COLO829 (cell line): ENCODE data around the gene ANXA4.
A peak's percentile ranks its signal among the peaks of the same experiment; 100 is the strongest.
"Not testable (repeated sequence)": the region's sequence is repeated elsewhere in the genome, so short reads cannot be mapped to it uniquely, and the experiment has no call there.

ENCODE experiments used
- DNase-seq: peaks from one replicate; pipeline ENCODE4 v3.0.0; 2012; ENCODE audit warnings: low spot score

Gene ANXA4

DNA sequence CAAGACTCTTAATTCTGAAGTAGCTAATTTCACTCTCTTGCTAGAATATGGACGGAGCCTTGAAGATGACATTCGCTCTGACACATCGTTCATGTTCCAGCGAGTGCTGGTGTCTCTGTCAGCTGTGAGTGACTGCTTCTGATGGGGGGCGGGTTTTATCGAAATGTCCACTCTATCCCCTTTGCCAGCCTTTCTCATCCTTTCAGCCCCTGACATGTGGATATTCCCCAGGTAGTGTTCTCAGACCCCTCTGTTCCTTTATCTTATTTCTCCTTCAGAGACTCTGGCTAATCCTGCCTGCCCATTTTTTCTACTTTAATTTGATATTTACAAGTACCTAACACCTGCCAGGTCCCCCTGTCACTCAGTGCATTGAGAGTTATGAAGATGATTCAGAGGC, 68.6 kb downstream of the ANXA4 start:
- no peak for DNase-seq

DNA sequence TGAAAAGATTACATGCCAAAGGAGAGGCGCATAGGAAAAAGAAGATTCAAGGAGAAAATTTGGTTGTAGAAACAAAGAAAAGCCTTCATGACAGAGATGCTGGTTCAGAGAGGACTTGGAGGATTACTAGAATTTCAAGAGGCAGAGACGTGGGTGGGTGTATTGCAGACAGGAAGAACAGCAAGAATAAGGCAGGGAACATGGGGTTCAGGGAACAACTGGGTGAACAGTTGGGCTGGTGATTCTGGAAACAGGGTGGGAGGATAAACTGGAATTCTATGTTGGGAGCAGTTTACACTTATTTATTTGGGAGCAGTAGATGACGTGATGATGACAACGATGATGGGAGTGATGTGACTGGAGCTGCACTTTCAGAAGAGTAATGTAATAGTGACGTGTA, 69.1 kb downstream of the ANXA4 start:
- DNase-seq, result no peak

DNA sequence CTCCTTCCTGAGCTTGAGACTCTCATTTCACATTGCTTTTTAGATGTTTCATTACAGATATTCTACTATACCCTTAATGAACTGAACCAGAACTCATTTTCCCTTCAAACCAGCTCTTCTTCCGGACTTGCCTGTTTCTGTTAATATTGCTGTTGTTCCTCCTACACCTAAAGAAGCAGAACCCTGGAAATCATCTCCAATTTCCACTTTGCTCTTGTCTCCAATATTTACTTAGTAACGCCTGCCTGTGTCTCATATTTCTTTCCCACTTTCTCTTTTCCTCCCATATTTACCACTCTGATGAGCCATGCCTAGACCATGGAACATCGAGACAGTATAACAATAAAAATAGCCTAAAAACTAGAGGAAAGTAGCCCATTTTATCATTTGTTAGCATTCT, 69.7 kb downstream of the ANXA4 start:
- no peak for DNase-seq

DNA sequence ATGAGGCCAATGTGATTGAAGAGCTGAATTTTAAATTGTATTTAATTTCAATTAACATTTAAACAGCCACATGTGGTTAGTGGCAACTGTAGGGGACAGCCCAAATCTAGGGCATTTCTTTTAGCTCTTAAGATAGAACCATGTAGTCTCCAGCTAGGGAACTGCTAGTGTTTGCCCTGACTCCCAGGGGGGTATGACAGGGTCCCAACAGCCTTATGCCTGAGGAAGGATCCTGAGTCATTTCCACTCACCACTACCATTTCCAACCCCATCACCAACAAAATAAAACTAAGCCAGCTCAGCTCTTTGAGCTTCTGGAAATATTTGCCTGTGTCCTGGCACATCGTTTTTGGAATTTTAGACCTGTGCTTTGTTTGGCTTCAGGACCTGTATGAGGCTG, 73.8 kb downstream of the ANXA4 start:
- DNase-seq, result no peak

DNA sequence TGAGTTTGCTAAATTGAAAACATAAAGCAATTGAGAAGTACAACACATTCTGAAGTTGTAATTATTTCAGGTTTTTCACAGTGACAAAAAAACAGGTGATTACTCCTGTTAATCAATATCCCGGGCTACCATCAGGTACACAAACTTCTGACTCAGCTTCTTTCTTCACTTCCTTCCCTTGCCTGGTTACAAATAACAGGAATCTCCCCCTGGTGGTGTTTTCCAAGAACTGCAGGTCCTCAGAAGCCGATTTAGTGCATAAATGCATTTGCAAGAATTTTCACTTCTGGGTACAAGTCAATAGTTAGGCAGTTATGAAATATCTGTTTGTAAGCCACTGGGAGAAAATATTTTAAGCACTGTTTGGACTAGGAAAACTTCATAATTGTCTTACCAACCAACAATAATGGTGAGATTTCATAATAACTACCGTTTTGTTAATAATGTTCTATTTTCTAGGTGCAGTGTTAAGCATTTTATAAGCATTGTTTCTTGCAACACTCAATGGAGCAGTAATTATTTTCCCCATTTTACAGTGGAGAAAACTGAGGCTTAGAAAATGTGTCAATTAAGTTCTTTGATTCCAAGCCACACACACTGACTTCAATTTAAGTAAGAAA, 75.1 kb downstream of the ANXA4 start:
- DNase-seq, result peak; percentile 61

DNA sequence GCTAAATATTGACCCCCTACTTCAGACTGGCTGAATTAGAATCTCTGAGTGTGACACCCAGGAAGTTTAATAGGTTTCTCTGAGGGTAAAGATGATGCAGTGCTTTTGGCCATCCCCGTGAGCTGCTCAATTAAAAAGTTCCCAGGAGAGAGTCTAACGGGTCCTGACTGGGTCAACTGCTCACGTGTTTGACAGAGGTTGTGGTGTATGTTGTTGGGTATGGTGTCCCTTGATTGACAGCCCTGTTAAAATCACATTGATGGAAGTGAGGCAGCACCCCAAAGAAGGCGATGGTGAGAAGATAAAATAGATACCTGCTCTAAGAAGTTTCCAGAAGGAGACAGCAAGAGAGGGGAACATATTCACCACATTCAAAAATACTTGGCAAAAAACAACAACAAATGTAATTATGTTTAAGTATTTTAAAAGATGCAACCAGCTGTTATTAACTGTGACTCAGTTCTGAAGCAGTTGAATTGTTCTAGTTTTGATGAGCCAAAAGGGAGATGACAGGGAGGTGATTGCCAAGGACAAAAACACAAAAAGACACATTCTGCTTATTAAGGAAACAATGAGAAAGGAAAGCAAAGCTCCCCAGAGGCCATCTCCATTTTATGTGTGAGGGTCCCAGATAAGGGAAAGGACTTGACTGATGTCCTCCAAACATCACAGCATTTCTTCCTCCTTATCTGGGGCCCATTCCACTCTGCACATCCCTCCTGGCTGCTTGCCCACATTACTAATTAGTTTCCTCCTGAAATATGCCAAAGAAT, 76.0 kb downstream of the ANXA4 start:
- no peak for DNase-seq

DNA sequence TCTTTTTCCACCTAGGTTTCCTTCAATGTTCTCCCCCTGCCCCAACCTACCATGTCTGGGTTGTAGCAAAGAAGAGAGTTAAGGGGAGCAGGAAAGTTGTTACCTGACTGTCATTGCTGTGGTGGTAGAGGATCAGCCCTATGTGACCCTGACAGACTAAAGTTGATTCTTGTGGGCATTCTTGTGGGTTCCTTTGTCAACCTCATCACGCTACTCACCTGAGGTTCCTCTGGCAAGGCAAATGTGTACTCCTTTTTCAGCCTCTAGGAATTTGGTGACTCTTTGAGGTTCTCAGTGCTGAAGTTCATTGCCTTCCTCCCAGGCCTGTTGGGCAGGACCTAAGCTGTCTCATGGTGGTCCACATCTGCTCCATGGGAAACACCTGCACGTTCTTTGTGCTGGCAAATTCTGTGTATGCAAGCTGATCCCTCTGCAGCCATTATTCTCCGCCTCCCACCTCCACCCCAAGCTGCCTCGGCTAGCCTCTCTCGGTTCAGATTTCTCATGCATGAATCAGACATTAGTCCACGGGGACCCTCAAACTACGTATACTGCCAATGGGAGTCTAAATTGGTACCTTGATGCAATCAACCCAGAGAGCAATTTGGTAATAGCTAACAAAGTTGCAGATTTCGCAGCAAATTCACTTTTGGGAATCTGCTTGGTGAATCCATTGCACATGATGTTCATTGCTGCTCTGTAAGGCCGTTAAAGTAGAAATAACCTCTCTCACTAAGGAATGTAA, 86.0 kb downstream of the ANXA4 start:
- no peak for DNase-seq

DNA sequence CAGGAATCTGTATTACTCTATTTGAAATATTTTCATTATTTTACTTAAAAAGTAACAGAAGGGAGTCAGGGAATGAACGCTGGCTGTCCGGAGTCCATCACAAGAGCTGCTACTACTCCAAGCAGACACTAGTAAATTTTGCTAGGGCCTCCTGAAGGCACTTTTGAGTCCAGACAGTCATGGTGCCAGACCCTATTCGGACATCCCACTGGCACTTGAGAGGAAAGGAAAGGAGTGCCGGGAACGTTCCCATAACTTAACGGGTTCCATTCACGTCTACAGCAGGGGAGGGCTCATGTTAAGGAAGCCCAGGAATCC, 87.0 kb downstream of the ANXA4 start:
- DNase-seq, result no peak

DNA sequence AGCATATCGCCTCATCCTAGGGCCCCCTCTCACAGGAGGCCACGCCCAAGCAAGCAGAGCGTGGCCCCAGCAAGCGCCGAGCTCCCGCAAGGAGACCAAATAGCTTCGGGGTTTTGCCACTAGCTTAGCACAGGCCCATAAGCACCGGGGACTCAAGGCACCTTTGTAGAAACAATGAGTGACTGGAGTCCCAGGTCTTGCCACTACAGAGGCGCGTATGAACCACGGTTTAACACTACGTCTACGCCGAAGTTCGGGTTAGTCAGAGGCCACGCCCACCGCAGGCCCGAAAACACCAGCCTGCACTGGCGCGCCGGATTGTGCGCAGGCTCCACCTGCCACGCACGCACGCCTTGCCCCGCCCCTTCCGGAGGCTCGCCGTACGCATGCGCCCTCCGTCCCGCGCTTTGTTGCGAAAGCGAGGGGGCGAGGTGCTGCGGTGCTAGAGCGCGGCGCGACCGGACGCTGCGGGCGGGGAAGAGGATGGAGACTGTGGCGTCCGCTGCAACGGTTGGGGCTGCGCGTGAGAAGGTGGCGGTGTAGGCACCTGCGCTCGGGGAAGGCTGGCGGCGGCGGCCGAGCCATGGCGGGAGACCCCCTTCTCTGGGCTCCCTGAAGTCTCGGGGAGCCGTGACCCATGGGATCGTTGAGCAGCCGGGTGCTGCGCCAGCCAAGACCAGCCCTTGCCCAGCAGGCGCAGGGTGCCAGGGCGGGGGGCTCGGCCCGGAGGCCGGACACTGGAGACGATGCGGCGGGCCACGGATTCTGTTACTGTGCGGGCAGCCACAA, 87.5 kb downstream of the ANXA4 start, which contains the start of gene GMCL1:
Gene GMCL1 (plus strand): TSS at position 405 of the 789 bp plus-strand sequence. CDS start 233 bp downstream, at position 638.
- peak; percentile 85 for DNase-seq

DNA sequence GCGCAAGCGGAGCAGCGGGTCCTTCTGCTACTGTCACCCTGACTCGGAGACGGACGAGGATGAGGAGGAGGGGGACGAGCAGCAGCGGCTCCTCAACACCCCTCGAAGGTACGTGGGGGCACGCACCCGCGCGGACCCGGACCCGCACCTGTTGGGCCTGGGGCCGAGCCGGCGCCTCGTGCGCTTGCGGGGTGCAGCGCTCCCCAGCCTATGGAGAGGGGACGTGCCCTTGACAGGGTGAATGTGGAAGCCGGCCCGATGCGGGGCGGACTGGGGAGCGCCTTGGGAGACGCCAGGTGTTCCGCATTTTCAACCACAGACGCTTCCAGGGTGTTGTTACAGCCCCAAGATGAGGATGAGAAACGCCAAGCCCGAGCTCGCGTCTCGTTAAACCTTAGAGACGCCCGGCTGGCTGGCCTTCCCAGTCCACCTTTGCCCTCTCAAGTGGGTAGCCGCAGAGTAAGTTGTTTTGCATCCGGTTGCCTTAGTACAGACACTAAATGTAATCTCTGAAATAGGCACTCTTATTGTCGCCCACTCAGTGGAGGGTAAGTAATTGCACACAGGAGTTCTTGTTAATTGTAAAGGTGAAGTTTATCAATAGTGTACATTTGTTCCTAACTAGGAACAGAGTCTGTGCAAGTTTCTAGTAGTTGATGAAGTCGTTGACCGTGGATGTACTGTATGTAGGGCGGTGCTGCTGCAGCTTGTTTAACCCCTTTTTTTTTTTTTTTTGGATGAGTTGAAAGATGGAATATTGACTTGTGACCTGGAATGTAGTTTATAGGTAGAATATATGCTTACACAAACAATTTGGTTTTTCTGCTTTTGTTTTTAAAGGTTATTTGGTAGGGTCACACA, 88.3 kb downstream of the ANXA4 start:
- peak; percentile 5 for DNase-seq

DNA sequence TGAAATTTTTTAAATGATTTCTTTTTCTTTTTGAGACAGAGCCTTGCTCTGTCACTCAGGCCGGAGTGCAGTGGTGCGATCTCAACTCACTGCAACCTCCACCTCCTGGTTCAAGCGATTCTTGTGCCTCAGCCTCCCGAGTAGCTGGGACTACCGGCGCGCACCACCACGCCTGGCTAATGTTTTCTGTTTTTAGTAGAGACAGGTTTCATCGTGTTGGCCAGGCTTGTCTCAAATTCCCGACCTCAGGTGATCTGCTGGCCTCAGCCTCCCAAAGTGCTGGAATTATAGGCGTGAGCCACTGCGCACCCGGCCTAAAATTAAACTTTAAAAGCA, 88.9 kb downstream of the ANXA4 start:
- not testable (repeated sequence) for DNase-seq

DNA sequence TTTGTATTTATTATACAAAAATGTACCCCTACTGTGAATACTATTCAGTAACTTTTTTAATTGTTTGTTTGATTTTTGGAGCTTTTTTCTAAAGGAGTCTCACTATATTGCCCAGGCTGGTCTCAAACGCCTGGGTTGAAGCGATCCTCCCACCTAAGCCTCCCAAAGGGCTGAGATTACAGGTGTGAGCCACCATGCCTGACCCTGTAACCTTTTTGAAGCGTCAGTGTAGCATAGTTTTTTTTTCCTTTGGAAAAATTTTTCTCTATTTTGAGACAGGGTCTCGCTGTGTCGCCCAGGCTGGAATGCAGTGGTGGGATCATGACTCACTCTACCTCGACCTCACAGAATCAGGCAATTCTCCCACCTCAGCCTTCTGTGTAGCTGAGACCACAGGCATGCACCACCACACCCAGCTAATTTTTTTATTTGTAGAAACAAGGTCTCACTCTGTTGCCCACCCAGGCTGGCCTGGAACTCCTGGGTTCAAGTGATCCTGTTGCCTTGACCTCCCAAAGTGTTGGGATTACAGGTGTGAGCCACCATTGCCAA, 89.5 kb downstream of the ANXA4 start:
- no peak for DNase-seq

DNA sequence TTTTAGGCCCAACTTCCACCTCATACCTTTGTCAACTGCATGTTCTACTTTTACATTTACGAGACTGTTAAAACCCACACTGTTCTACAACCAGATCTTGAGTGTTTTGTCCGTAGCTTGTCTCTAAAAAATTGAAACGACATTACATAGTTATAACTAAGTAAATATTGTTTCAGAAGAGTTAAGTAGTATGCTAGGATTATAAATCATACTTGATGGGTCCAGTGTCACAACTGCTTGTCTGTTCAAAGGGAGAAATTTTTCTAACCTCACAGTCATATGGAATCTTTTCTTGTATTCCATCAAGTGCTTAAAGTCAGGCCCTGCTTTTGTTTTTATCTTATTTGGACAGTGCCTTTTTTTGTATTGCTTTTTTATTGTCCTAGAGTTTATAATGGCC, 91.8 kb downstream of the ANXA4 start:
- DNase-seq, result no peak

DNA sequence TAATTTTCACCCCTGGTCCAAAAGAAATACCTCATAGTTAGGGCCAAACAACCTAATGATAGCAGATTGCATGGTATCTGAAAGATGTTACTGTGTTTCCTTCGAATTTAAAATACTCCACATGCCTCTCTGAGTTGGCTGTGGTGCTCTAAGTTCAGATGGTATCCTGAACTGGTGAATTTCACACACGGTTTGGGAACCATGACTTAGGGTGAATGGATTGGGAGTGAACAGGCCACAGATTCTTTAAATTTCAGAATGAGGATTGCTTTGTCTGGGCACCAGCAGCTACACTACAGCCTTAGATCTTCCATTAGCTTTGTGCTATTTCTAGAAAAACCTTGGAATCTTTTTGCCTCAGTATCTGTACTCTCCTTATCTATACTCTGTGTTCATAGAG, 93.7 kb downstream of the ANXA4 start:
- no peak for DNase-seq

DNA sequence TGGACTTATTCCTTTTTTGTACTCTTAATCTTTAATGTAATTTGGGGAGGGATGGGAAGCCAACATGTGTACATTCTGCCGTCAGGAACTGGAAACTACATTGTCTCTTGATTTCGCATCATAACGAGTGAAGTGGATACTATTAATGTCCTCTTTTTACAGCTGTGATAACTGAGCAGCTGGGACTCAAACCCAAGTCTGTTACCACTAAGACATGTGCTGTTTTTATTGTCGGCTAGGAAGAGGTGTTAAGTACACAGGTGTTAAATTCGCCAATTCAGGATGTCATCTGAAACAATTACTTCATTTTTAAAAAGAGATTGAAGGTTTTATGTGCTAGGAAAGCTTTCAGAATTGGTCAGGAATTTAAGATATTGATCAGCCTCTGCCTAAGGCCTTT, 94.4 kb downstream of the ANXA4 start:
- DNase-seq, result no peak

DNA sequence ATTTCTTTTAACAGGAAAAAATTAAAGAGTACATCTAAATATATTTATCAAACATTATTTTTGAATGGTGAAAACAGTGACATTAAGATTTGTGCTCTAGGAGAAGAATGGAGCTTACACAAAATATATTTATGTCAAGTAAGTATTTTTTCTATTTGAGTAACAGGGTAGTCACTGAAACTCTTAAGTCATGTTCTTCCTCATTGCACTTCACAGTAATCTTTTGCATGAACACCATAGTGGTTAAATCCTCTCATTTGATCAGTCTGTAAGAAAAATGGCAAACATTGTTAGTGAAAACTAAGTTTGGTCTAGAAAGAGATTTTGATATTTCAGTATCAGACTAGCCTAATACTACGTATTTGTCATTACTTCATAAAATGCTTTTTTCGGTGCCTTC, 95.6 kb downstream of the ANXA4 start:
- DNase-seq, result no peak

DNA sequence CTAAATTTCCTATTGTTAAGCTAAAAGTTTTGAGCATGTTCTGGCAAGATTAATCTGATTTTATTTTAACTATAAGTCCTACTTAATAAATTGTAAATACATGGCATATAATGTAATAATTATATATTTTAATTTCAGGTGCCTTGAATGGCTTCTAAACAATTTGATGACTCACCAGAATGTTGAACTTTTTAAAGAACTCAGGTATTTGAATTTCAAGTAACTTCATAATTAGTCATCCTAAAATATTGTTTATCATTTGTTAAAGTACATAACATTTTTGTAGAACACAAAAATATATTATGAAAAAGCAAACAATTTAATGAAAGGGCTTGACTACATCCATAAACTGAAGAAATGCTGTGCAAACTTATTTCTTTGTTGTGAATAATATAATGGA, 102.1 kb downstream of the ANXA4 start:
- no peak for DNase-seq

DNA sequence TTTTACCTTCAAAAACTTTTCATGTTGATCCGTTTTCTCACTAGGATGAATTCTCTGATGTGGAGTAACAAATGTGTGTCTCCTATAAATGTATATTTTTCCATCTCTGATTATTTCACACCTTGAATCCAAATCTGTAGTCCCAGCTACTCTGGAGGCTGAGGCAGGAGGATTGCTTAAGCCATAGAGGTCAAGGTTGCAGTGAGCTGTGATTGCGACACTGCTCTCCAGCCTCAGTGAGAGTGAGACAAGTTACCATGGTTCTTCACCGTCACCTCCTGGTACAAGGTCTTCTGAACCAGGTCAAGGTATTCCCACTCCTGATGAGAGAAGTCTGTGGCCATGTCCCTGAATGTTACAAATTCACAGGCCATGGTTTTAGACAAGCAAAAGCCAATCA, 102.6 kb downstream of the ANXA4 start:
- no peak for DNase-seq

DNA sequence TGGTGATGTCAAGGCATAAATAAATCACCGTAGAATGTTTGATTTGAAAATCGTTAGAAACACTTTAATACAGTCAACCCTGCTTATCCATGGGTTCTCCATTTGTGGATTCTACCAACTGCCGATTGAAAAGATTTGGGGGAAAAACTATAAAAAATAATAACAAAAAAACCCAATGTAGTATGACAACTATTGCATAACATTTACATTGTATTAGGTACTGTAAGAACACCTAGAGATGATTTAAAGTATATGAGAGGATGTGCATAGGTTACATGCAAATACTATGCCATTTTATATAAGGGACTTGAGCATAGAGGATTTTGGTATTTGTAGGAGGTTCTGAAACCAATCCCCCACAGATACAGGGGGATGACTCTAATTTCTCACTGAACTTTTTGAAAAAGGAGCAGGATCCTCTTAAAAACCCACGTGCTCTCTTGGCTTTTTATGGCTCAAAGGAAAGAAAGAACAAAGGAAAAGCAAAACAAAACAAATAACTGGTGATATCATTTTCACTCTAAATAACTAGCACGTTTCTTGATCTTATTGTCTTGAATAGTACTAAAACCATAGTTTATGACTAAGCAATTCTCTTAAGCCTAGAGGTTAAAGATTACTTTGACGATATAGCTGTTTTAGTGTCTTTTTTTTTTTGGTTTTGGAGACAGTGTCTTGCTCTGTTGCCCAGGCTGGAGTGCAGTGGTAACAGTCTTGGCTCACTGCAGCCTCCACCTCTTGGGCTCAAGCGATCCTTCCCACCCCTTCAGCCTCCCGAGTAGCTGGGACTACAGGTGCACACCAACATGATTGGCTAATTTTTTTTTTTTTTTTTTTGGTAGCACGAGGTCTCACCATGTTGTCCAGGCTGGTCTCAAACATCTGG, 104.5 kb downstream of the ANXA4 start:
- no peak for DNase-seq

DNA sequence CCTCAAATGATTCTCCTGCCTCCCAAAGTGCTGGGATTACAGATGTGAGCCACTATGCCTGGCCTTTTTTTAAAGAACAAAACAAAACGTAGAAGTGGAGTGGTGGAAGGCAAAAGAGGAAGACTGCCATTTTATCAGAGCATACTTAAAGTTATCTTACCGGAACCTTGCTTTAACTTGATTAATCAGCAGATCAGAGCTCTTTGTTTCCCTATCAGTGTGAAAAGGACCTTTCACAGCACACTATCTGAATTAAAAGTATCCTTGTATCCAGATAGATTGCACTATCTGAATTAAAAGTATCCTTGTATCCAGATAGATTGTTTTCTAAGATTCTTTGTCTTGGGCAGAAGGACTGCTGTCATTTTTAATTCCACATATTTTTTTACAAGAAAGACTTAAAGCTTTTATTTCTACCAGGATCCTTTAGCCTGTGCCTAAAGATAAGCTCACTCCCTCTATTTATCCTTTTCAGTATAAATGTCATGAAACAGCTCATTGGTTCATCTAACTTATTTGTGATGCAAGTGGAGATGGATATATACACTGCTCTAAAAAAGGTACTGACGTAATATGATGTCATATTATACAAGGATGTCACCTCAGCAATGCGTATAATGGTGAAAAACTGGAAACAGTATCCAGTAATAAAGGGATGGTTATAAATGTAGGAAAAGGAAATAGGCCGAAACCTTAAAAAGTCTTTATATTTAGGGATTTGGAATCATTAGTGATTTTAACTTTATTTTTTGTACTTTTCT, 105.3 kb downstream of the ANXA4 start:
- DNase-seq, result no peak
